Measurements from ENCODE around the gene NBL1.

NBL1 gene

GRCh38 chr1:19647643-19648042 lies 3.5 kb downstream of the NBL1 start:
- DNase-seq: no peak

GRCh38 chr1:19648239-19648638 lies 4.1 kb downstream of the NBL1 start:
- DNase-seq: no peak

- no peak for DNase-seq
Measured at GRCh38 chr1:19648689-19649088, 4.6 kb downstream of the NBL1 start.

- DNase-seq: no peak
Measured at GRCh38 chr1:19650416-19651140, 6.5 kb downstream of the NBL1 start.

- no peak for DNase-seq
Measured at GRCh38 chr1:19651141-19651737, 7.1 kb downstream of the NBL1 start.

- no peak for DNase-seq
Measured at GRCh38 chr1:19654386-19654785, 10.3 kb downstream of the NBL1 start.

- DNase-seq: no peak
Measured at GRCh38 chr1:19654886-19655717, 11.0 kb downstream of the NBL1 start.

- no peak for DNase-seq
Measured at GRCh38 chr1:19655718-19656080, 11.6 kb downstream of the NBL1 start.

GRCh38 chr1:19656134-19656779 lies 12.1 kb downstream of the NBL1 start:
- no peak for DNase-seq

GRCh38 chr1:19656780-19657466 lies 12.8 kb downstream of the NBL1 start:
- DNase-seq: no peak

- no peak for DNase-seq
Measured at GRCh38 chr1:19657511-19657910, 13.4 kb downstream of the NBL1 start.

GRCh38 chr1:19658186-19658585 lies 14.1 kb downstream of the NBL1 start:
- no peak for DNase-seq

GRCh38 chr1:19661721-19662228 lies 17.7 kb downstream of the NBL1 start:
- no peak for DNase-seq

- no peak for DNase-seq
Measured at GRCh38 chr1:19662313-19662712, 18.2 kb downstream of the NBL1 start.

GRCh38 chr1:19664453-19665185 lies 20.5 kb downstream of the NBL1 start, which contains the start of gene HTR6:
Gene HTR6, plus strand, starts transcription at chr1:19664875. Its CDS starts 879 bp downstream, at chr1:19665754.
- no peak for DNase-seq

GRCh38 chr1:19665186-19665495 lies 21.0 kb downstream of the NBL1 start:
- DNase-seq: no peak

- DNase-seq: no peak
Measured at GRCh38 chr1:19665496-19666465, 21.7 kb downstream of the NBL1 start.

- DNase-seq: no peak
Measured at GRCh38 chr1:19668888-19669287, 24.8 kb downstream of the NBL1 start.

- no peak for DNase-seq
Measured at GRCh38 chr1:19670787-19671186, 26.7 kb downstream of the NBL1 start.

GRCh38 chr1:19672237-19672636 lies 28.1 kb downstream of the NBL1 start:
- no peak for DNase-seq

GRCh38 chr1:19675797-19676196 lies 31.7 kb downstream of the NBL1 start:
- DNase-seq: no peak

All from GF-D8 (cell line).